K562 (cell line): Measurements from ENCODE around the gene MAP3K7CL. TPM values are rescaled to one million over a fixed set of nuclear protein-coding genes. Genes with fewer than 3 reads are reported as not detected.

Experiments
- ATAC-seq: fragments of 200-7000 bp; cut with Tn5 transposase; 3 replicates; pipeline ENCODE4 v1.9.1; 2020; ENCODE audit warnings: moderate library complexity
- BruUV-seq: library from RNA; stranded (reverse); fragments of 400-500 nt; replicated peaks from 2 replicates; lab custom pipeline; 2021; lab: Mats Ljungman, UMichigan
- CTCF ChIA-PET: fragments of 300-600 bp; formaldehyde crosslinking; extraction: SDS; loops from one replicate; lab custom pipeline; 2021; ENCODE audit warnings: low intra/inter-chr PET ratio; lab: Yijun Ruan, JAX
- POLR2A ChIA-PET: fragments of 300-600, 350-650 bp; sonication (Branson Sonifier 250); formaldehyde crosslinking; extraction: SDS; loops from one replicate; lab custom pipeline; 2021; ENCODE audit warnings: antibody characterized with exemption, inconsistent platforms; lab: Yijun Ruan, JAX
- DNase-seq, 4 experiments: peaks; one replicate each; pipeline versions ENCODE4 v3.0.0 to v3.0.0-alpha.2; 2011 to 2018; ENCODE audit warnings: low spot score in 3 of 4, mixed read lengths in 3 of 4; ENCODE audit errors: extremely low read depth in 1 of 4
- FAIRE-seq: peaks from 2 replicates; lab custom pipeline; 2011; peaks lifted over from hg19 to GRCh38; lab: Jason Lieb, UNC
- H2AFZ ChIP-seq: 2 replicates; pipeline ENCODE4 v1.6.0; 2011; ENCODE audit warnings: low read depth, low read length, control low read depth, inconsistent platforms
- H3K27ac ChIP-seq: fragments of 200-600 bp; 3 replicates; pipeline ENCODE4 v1.8.0; 2011; ENCODE audit warnings: low read depth, mild to moderate bottlenecking, control low read depth, inconsistent platforms, low read length, moderate library complexity, mixed read lengths; ENCODE audit errors: extremely low read depth
- H3K27me3 ChIP-seq, 2 experiments: fragments of 300-600 bp in 1 of 2; 2 replicates in 1 of 2; 3 replicates in 1 of 2; pipeline versions ENCODE4 v1.6.0 to v1.8.0; 2011; ENCODE audit warnings: inconsistent platforms in 2 of 2, low read length in 2 of 2, mild to moderate bottlenecking in 1 of 2, mixed read lengths in 1 of 2, moderate library complexity in 1 of 2; ENCODE audit not compliant: control insufficient read depth in 2 of 2, insufficient read depth in 2 of 2
- H3K36me3 ChIP-seq: fragments of 300-600 bp; 3 replicates; pipeline ENCODE4 v1.8.0; 2011; ENCODE audit warnings: mild to moderate bottlenecking, low read length, inconsistent platforms; ENCODE audit not compliant: control insufficient read depth, insufficient read depth
- H3K4me1 ChIP-seq, 2 experiments: fragments of 200-600 bp in 1 of 2; replicated peaks in 1 of 2; 2 replicates in 1 of 2; 3 replicates in 1 of 2; pipeline versions ENCODE4 v1.5.1 to v1.8.0; 2011; ENCODE audit warnings: inconsistent platforms in 2 of 2, low read length in 2 of 2, mild to moderate bottlenecking in 1 of 2, mixed read lengths in 1 of 2, moderate library complexity in 1 of 2; ENCODE audit not compliant: control insufficient read depth in 2 of 2, insufficient read depth in 2 of 2
- H3K4me2 ChIP-seq: 2 replicates; pipeline ENCODE4 v1.6.1; 2011; ENCODE audit warnings: low read length, control low read depth, inconsistent platforms, mixed read lengths; ENCODE audit not compliant: insufficient read depth
- H3K4me3 ChIP-seq: fragments of 200-600 bp; sonication (generic), shearing (Covaris generic); 2 replicates; pipeline ENCODE4 v1.5.1; 2016; ENCODE audit warnings: control low read depth, inconsistent platforms
- H3K79me2 ChIP-seq: fragments of 200-600 bp; 3 replicates; pipeline ENCODE4 v1.8.0; 2011; ENCODE audit warnings: low read length, inconsistent platforms; ENCODE audit not compliant: control insufficient read depth, insufficient read depth
- H3K9ac ChIP-seq, 2 experiments: 2 replicates each; pipeline versions ENCODE4 v1.6.0 to v1.6.1; 2011; ENCODE audit warnings: low read depth in 2 of 2, low read length in 2 of 2, control low read depth in 1 of 2, inconsistent platforms in 1 of 2, mild to moderate bottlenecking in 1 of 2, mixed read lengths in 1 of 2; ENCODE audit not compliant: insufficient read depth in 1 of 2
- H3K9me1 ChIP-seq: one replicate; pipeline ENCODE4 v1.6.0; 2011; ENCODE audit warnings: inconsistent platforms, mild to moderate bottlenecking, low read length, moderate library complexity; ENCODE audit not compliant: control insufficient read depth, insufficient read depth
- H3K9me3 ChIP-seq: replicated peaks from 2 replicates; pipeline ENCODE4 v1.5.1; 2011; ENCODE audit warnings: low read depth, low read length, inconsistent platforms; ENCODE audit not compliant: control insufficient read depth, insufficient read depth
- H4K20me1 ChIP-seq: replicated peaks from 2 replicates; pipeline ENCODE4 v1.6.1; 2011; ENCODE audit warnings: low read length, inconsistent platforms, mixed read lengths; ENCODE audit not compliant: control insufficient read depth, insufficient read depth
- BHLHE40 ChIP-seq: IDR thresholded peaks from 2 replicates; pipeline ENCODE4 v1.6.1; 2011; ENCODE audit warnings: low read length, improper control_type of control experiment
- CREB1 ChIP-seq, 2 experiments: sonication (generic) in 1 of 2; formaldehyde crosslinking in 1 of 2; IDR thresholded peaks; 2 replicates each; pipeline versions ENCODE4 v1.6.1 to v1.8.0; 2012 to 2022; ENCODE audit warnings: inconsistent platforms in 1 of 2, mild to moderate bottlenecking in 1 of 2, missing genetic modification reagents in 1 of 2, moderate library complexity in 1 of 2
- GATAD2A ChIP-seq: fragments of 450-650 bp; IDR thresholded peaks from 2 replicates; pipeline ENCODE4 v1.6.1; 2017
- HDAC2 ChIP-seq: fragments of 450-650 bp; IDR thresholded peaks from 2 replicates; pipeline ENCODE4 v1.6.1; 2016; ENCODE audit warnings: mild to moderate bottlenecking
- MECOM ChIP-seq: fragments of 250-450 bp; sonication (Bioruptor Pico); IDR thresholded peaks from 2 replicates; pipeline ENCODE4 v1.8.0; 2022; ENCODE audit warnings: inconsistent platforms
- POLR2H ChIP-seq: IDR thresholded peaks from 2 replicates; pipeline ENCODE4 v1.6.1; 2016; ENCODE audit warnings: missing genetic modification characterization, low read depth, mild to moderate bottlenecking, control low read depth, missing compliant biosample characterization, moderate library complexity
- SETDB1 ChIP-seq: IDR thresholded peaks from one replicate; pipeline ENCODE4 v1.6.1; 2012; ENCODE audit warnings: low read length, control low read depth, inconsistent platforms
- SMARCB1 ChIP-seq: IDR thresholded peaks from 2 replicates; pipeline ENCODE4 v1.6.1; 2011; ENCODE audit warnings: improper control_type of control experiment, low read depth; ENCODE audit not compliant: insufficient read length
- SRSF1 ChIP-seq: fragments of 200-400 bp; formaldehyde crosslinking; IDR thresholded peaks from 2 replicates; pipeline ENCODE4 v1.6.1; 2017; ENCODE audit warnings: mild to moderate bottlenecking, low read depth, low read length, moderate library complexity
- STAT5B ChIP-seq: fragments of 250-450 bp; sonication (Bioruptor Pico); IDR thresholded peaks from 2 replicates; pipeline ENCODE4 v1.8.0; 2021; ENCODE audit warnings: mild to moderate bottlenecking, inconsistent platforms
- TAL1 ChIP-seq: fragments of 450-650 bp; IDR thresholded peaks from 2 replicates; pipeline ENCODE4 v1.6.1; 2016; ENCODE audit warnings: mild to moderate bottlenecking
- ZC3H8 ChIP-seq: fragments of 450-650 bp; IDR thresholded peaks from 2 replicates; pipeline ENCODE4 v1.6.1; 2017
- WGBS: fragments of 100-300 bp; shearing (Covaris generic); methylation state at CpG from one replicate; pipeline ENCODE4 v1.1.6; 2016; ENCODE audit warnings: low coverage, mixed read lengths; ENCODE audit not compliant: insufficient coverage; ENCODE audit errors: missing lambda C conversion rate; 5-methylcytosine and 5-hydroxymethylcytosine counted together
- in situ Hi-C: fragments of 300-500 bp; cut with MboI; formaldehyde crosslinking; loops from 4 replicates; pipeline ENCODE4 v1.15.0; 2018; ENCODE audit warnings: inconsistent platforms, mixed read lengths
- intact Hi-C: fragments of 100-400 bp; cut with micrococcal nuclease; formaldehyde crosslinking; loops from 2 replicates; pipeline ENCODE4 v1.14.2; 2022
- polyA plus RNA-seq, 8 experiments: library from polyadenylated mRNA; depleted of rRNA in 4 of 8; stranded (reverse) in 5 of 8; unstranded in 3 of 8; fragments of >200 nt; fragmentation: Nextera tagmentation in 2 of 8; fragmentation: Illumina TruSeq in 1 of 8; extraction: Ambion mirVana in 2 of 8; extraction: Trizol in 1 of 8; gene quantifications; 2 replicates each; pipeline versions ENCODE4 v1.2.1 to v1.2.3, GENCODE V29; 2011 to 2014; ENCODE audit warnings: inconsistent platforms in 1 of 8, missing spikeins in 1 of 8
- total RNA-seq, 7 experiments: library from RNA; depleted of rRNA in 6 of 7; stranded (reverse); fragments of >200 nt in 6 of 7; fragmentation: Illumina TruSeq in 2 of 7; extraction: Trizol in 2 of 7; gene quantifications; 2 replicates each; pipeline versions ENCODE4 v1.2.1 to v1.2.3, GENCODE V29; 2011 to 2021; ENCODE audit warnings: low replicate concordance in 1 of 7
- TF ChIP-seq, protein P1 (sequence below): fragments of 450-650 bp; formaldehyde crosslinking; IDR thresholded peaks from 2 replicates; pipeline ENCODE4 v1.4.0; 2020; ENCODE audit warnings: mild to moderate bottlenecking, moderate library complexity
- TF ChIP-seq, protein P2 (sequence below): sonication (generic); formaldehyde crosslinking; IDR thresholded peaks from 2 replicates; pipeline ENCODE4 v1.8.1; 2022; ENCODE audit warnings: missing genetic modification reagents
- TF ChIP-seq, protein P3 (sequence below): fragments of 200-800 bp; sonication (Bioruptor generic); IDR thresholded peaks from 2 replicates; pipeline ENCODE4 v1.6.1; 2016; ENCODE audit warnings: missing genetic modification characterization, missing compliant biosample characterization
- TF ChIP-seq, protein P4 (sequence below): fragments of 250-450 bp; sonication (Bioruptor Pico); IDR thresholded peaks from 2 replicates; pipeline ENCODE4 v1.8.0; 2022; ENCODE audit warnings: moderate library complexity, mild to moderate bottlenecking, inconsistent platforms

Gene MAP3K7CL
- total and polyA plus RNA-seq, 9 of the 15 experiments (the other 6 are each of a cell fraction or from before 2014, with no cell fraction given), result 0.13 to 0.15 (median 0.14) TPM; not detected in 6

DNA sequence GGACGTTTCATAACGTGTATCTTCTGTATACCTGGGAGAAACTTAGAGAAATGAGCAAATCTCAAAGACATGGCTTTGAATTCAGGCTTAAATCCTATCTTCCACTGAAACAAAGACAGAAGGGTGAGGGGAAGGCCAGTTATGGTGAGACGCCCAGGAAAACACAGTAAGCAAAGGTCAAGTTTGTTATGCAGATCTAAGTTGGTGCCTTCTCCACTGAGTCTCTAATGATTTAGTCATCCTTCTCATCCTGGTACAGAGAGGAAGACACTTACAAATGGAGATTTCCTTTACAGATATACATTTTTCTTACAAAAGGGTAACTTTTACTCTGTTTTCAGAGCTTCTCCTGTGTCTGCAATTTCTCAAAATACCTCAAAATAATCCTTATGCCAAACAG lies 64.4 kb downstream of the MAP3K7CL start:
- no peak overlapping the region for H3K4me3 ChIP-seq
- ATAC-seq (no peak), DNase-seq (no peak), FAIRE-seq (no peak)
- peak overlapping the region; percentile 14; the same call in 1 of the 2 replicates for H2AFZ ChIP-seq
- H3K9me3 ChIP-seq, result no peaks in the 10 kb centered on the region
- no peak overlapping the region for H3K4me2 ChIP-seq
- 2% methylated on average over 3 of the region's 3 CpGs for whole genome bisulfite sequencing
- no peak overlapping the region for H3K27ac ChIP-seq
- H3K4me1 ChIP-seq, result peaks cover 0 to 4% of the 10 kb centered on the region in 2 experiments; a peak in 1 of 5 replicates
- H3K9me1 ChIP-seq, result no peaks in the 10 kb centered on the region
- H4K20me1 ChIP-seq, result no peaks in the 10 kb centered on the region
- ChIA-PET POLR2A (no interaction called here), CTCF (no interaction called here)
- no peak overlapping the region for H3K9ac ChIP-seq
- peaks cover 3 to 4% of the 10 kb centered on the region in 2 experiments; a peak in 2 of 5 replicates for H3K27me3 ChIP-seq
- H3K36me3 ChIP-seq, result no peaks in the 10 kb centered on the region
- BruUV-seq, result no TSS peak
- in situ Hi-C loops, result no loop called here
- H3K79me2 ChIP-seq, result no peaks in the 10 kb centered on the region
- intact Hi-C loops, result no loop called here
- TF ChIP-seq POLR2H (tag), result no peak
- TF ChIP-seq TAL1, result no peak
- TF ChIP-seq, protein P1, sequence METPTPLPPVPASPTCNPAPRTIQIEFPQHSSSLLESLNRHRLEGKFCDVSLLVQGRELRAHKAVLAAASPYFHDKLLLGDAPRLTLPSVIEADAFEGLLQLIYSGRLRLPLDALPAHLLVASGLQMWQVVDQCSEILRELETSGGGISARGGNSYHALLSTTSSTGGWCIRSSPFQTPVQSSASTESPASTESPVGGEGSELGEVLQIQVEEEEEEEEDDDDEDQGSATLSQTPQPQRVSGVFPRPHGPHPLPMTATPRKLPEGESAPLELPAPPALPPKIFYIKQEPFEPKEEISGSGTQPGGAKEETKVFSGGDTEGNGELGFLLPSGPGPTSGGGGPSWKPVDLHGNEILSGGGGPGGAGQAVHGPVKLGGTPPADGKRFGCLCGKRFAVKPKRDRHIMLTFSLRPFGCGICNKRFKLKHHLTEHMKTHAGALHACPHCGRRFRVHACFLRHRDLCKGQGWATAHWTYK, result no peak
- TF ChIP-seq SETDB1, result no peak
- no peak for TF ChIP-seq MECOM (CRISPR knock-in tag)
- TF ChIP-seq ZC3H8, result no peak
- TF ChIP-seq SMARCB1, result no peak
- TF ChIP-seq BHLHE40, result no peak
- TF ChIP-seq, protein P2, sequence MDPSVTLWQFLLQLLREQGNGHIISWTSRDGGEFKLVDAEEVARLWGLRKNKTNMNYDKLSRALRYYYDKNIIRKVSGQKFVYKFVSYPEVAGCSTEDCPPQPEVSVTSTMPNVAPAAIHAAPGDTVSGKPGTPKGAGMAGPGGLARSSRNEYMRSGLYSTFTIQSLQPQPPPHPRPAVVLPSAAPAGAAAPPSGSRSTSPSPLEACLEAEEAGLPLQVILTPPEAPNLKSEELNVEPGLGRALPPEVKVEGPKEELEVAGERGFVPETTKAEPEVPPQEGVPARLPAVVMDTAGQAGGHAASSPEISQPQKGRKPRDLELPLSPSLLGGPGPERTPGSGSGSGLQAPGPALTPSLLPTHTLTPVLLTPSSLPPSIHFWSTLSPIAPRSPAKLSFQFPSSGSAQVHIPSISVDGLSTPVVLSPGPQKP (CRISPR knock-in tag), result no peak
- TF ChIP-seq STAT5B (CRISPR knock-in tag), result no peak
- TF ChIP-seq CREB1 (IDR thresholded peaks at IDR 0.05), result no peak
- TF ChIP-seq CREB1 (CRISPR knock-in tag; IDR thresholded peaks at IDR 0.05), result no peak
- no peak for TF ChIP-seq HDAC2
- TF ChIP-seq, protein P3, sequence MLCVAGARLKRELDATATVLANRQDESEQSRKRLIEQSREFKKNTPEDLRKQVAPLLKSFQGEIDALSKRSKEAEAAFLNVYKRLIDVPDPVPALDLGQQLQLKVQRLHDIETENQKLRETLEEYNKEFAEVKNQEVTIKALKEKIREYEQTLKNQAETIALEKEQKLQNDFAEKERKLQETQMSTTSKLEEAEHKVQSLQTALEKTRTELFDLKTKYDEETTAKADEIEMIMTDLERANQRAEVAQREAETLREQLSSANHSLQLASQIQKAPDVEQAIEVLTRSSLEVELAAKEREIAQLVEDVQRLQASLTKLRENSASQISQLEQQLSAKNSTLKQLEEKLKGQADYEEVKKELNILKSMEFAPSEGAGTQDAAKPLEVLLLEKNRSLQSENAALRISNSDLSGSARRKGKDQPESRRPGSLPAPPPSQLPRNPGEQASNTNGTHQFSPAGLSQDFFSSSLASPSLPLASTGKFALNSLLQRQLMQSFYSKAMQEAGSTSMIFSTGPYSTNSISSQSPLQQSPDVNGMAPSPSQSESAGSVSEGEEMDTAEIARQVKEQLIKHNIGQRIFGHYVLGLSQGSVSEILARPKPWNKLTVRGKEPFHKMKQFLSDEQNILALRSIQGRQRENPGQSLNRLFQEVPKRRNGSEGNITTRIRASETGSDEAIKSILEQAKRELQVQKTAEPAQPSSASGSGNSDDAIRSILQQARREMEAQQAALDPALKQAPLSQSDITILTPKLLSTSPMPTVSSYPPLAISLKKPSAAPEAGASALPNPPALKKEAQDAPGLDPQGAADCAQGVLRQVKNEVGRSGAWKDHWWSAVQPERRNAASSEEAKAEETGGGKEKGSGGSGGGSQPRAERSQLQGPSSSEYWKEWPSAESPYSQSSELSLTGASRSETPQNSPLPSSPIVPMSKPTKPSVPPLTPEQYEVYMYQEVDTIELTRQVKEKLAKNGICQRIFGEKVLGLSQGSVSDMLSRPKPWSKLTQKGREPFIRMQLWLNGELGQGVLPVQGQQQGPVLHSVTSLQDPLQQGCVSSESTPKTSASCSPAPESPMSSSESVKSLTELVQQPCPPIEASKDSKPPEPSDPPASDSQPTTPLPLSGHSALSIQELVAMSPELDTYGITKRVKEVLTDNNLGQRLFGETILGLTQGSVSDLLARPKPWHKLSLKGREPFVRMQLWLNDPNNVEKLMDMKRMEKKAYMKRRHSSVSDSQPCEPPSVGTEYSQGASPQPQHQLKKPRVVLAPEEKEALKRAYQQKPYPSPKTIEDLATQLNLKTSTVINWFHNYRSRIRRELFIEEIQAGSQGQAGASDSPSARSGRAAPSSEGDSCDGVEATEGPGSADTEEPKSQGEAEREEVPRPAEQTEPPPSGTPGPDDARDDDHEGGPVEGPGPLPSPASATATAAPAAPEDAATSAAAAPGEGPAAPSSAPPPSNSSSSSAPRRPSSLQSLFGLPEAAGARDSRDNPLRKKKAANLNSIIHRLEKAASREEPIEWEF, result no peak
- TF ChIP-seq, protein P4, sequence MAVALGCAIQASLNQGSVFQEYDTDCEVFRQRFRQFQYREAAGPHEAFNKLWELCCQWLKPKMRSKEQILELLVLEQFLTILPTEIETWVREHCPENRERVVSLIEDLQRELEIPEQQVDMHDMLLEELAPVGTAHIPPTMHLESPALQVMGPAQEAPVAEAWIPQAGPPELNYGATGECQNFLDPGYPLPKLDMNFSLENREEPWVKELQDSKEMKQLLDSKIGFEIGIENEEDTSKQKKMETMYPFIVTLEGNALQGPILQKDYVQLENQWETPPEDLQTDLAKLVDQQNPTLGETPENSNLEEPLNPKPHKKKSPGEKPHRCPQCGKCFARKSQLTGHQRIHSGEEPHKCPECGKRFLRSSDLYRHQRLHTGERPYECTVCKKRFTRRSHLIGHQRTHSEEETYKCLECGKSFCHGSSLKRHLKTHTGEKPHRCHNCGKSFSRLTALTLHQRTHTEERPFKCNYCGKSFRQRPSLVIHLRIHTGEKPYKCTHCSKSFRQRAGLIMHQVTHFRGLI (CRISPR knock-in tag), result no peak
- TF ChIP-seq SRSF1, result no peak
- TF ChIP-seq GATAD2A, result no peak
